ENCODE results near the gene PTBP1. TPM values are rescaled to one million over a fixed set of nuclear protein-coding genes. Genes with fewer than 3 reads are reported as not detected.
A peak's percentile ranks its signal among the peaks of the same experiment; 100 is the strongest.

PTBP1 gene
- total RNA-seq, 1 experiment from 2014 or later: 712 TPM

DNA sequence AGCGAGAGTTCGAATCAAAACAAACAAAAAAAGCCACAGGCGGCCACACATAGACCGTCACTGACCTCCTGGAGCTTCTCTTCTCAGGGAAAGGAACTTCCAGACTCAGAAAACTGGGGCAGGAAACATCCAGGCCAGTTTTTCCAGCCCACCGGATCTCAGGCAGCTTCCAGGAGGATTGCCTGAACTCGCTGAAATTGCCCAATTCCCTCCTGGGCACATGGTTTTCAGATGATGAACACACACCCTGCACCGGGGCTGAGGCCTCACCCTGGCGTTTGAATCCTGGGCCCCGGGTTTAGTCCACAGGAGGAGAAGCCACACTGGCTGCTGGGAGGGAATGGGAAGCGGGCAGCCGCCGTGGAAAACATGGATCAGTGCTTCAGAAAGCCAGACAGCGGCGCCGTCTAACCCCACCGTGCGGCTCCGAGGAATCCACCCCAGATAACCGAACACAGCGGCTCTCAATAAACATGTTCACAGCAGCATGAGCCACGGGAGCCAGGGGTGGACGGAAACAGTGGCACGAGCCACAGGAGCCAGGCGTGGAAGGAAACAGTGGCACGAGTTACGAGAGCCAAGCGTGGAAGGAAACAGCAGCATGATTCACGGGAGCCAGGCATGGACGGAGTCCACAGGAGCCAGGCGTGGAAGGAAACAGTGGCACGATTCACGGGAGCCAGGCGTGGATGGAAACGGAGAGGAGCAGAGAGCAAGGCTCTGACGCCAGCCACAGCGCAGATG is 18.2 kb upstream of the PTBP1 start:
- no CpG with 5 or more reads among the region's 36 CpGs for WGBS (ENCODE audit: extremely low coverage, insufficient read length, low lambda C conversion rate)
- Histone ChIP-seq H3K79me2 (ENCODE audit: insufficient read depth, low read length) (no peaks in the 10 kb centered on the region), H3K23ac (ENCODE audit: insufficient read length, low read depth, low read length) (no peak overlapping the region), H3K14ac (ENCODE audit: insufficient read depth, low read length) (no peak overlapping the region), H3K4me1 (ENCODE audit: insufficient read depth, low read length) (no peaks in the 10 kb centered on the region; the same call in 1 of the 2 replicates), H3K4me2 (ENCODE audit: insufficient read depth, insufficient read length, low read length) (no peak overlapping the region), H3T11ph (ENCODE audit: low read length) (no peak overlapping the region), H3K79me1 (ENCODE audit: insufficient read depth, low read depth, low read length, poor library complexity, severe bottlenecking) (no peaks in the 10 kb centered on the region), H3K18ac (ENCODE audit: insufficient read length, low read depth, low read length) (no peak overlapping the region), H3K9ac (ENCODE audit: extremely low read depth, insufficient read length, low read length) (no peak overlapping the region), H3K27ac (ENCODE audit: insufficient read length, low read depth, low read length) (no peak overlapping the region), H2BK15ac (ENCODE audit: low read depth, low read length) (no peak overlapping the region), H2BK12ac (ENCODE audit: insufficient read length, low read depth, low read length) (no peak overlapping the region), H4K91ac (ENCODE audit: insufficient read length, low read depth, low read length) (no peak overlapping the region), H2BK5ac (ENCODE audit: insufficient read length, low read length) (no peak overlapping the region), H2AK5ac (ENCODE audit: insufficient read length, low read length) (no peak overlapping the region), H4K8ac (replicated peaks; ENCODE audit: insufficient read length, low read depth, low read length) (no peak overlapping the region), H4K20me1 (ENCODE audit: control insufficient read depth, insufficient read depth, insufficient read length) (no peaks in the 10 kb centered on the region), H3K9me3 (ENCODE audit: control insufficient read depth, low read depth, low read length) (no peaks in the 10 kb centered on the region), H2BK20ac (ENCODE audit: low read depth, low read length, poor library complexity, severe bottlenecking) (no peak overlapping the region), H3K27me3 (ENCODE audit: insufficient read depth, low read length) (no peaks in the 10 kb centered on the region), H2AFZ (ENCODE audit: low read length) (no peak overlapping the region), H3K56ac (ENCODE audit: insufficient read length, low read depth, low read length) (no peak overlapping the region), H3K4ac (ENCODE audit: low read depth, low read length) (no peak overlapping the region), H4K5ac (ENCODE audit: insufficient read length, low read depth, low read length) (no peak overlapping the region), H3K23me2 (ENCODE audit: insufficient read length, low read depth, low read length, poor library complexity, severe bottlenecking) (peaks cover 16% of the 10 kb centered on the region), H2BK120ac (ENCODE audit: low read depth, low read length, poor library complexity, severe bottlenecking) (no peak overlapping the region)
- no peaks in the 10 kb centered on the region; a peak in 2 of 5 replicates for H3K9me3 Mint-ChIP-seq
- H3K27me3 Mint-ChIP-seq (ENCODE audit: low read depth): peaks cover 4% of the 10 kb centered on the region
- no peak overlapping the region for H3K4me3 Mint-ChIP-seq
- peak overlapping the region in 1 of 3 experiments; percentile 66; a peak in 2 of 7 replicates for H3K27ac Mint-ChIP-seq
- H3K4me1 Mint-ChIP-seq: peaks cover 19 to 25% of the 10 kb centered on the region in 2 experiments
- peaks cover 0 to 4% (median 0%) of the 10 kb centered on the region in 3 experiments; a peak in 2 of 7 replicates for H3K36me3 Mint-ChIP-seq (ENCODE audit: insufficient read depth in 1 of 3, low read depth in 3 of 3)
- no peak for DNase-seq
- TF ChIP-seq, protein P1, sequence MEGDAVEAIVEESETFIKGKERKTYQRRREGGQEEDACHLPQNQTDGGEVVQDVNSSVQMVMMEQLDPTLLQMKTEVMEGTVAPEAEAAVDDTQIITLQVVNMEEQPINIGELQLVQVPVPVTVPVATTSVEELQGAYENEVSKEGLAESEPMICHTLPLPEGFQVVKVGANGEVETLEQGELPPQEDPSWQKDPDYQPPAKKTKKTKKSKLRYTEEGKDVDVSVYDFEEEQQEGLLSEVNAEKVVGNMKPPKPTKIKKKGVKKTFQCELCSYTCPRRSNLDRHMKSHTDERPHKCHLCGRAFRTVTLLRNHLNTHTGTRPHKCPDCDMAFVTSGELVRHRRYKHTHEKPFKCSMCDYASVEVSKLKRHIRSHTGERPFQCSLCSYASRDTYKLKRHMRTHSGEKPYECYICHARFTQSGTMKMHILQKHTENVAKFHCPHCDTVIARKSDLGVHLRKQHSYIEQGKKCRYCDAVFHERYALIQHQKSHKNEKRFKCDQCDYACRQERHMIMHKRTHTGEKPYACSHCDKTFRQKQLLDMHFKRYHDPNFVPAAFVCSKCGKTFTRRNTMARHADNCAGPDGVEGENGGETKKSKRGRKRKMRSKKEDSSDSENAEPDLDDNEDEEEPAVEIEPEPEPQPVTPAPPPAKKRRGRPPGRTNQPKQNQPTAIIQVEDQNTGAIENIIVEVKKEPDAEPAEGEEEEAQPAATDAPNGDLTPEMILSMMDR (conservative IDR thresholded peaks at IDR 0.05): no peak

All from H9 (cell line).